GM19438 (cell line): ENCODE data around the gene TPM2.
A peak's percentile ranks its signal among the peaks of the same experiment; 100 is the strongest.

Experiments used
- ATAC-seq: cut with Tn5 transposase; IDR thresholded peaks from one replicate; pipeline ENCODE4 v1.9.1; 2021; ENCODE audit warnings: low read depth; ENCODE audit not compliant: unreplicated experiment

The TPM2 gene

GRCh38 chr9:35689542-35690293 lies at the start of gene TPM2:
Gene TPM2, minus strand, starts transcription at chr9:35689925. Its CDS starts 108 bp downstream, at chr9:35689817.
- ATAC-seq: no peak

GRCh38 chr9:35738924-35739323 lies 49.2 kb upstream of the TPM2 start:
- ATAC-seq: no peak

DNA sequence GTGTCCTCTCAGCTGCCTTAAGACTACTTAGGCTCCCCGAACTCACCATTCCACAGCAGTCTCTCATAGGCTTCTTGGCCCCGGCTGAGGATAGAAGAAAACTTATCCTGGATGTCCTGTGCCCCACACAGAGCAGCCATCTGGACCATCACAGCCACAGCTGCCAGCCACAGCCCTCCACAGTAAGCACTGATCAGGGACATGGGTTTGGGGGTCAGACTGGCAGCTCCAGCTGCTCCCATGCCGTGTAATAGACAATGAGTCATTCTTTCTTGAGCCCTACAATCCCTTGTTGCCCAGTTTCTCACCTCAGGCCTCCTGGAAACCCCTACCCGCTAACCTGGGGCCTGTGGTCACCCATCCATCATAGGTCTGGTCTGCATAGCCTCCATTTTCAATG lies 48.5 kb upstream of the TPM2 start:
- ATAC-seq: no peak

- ATAC-seq: no peak
These were observed 47.4 kb upstream of the TPM2 start for GRCh38 chr9:35737143-35737542.

- no peak for ATAC-seq
These were observed 46.5 kb upstream of the TPM2 start for GRCh38 chr9:35736201-35736633.

DNA sequence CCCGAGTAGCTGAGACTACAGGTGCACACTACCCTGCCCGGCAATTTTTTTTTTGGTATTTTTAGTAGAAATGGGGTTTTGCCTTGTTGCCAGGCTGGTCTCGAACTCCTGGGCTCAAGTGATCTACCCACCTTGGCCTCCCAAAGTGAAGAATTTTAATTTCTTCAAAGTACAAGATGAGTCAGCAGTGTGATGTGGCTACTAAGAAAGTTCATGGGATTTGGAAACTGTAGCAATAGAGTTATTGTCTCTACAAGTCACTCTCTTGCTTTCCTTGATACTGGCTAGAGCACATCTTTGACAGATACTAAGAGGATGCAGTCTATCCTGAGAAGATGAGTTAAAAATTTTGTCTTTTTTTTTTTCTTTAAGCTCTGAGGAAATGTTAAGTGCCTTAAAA lies 44.4 kb upstream of the TPM2 start:
- ATAC-seq: no peak

DNA sequence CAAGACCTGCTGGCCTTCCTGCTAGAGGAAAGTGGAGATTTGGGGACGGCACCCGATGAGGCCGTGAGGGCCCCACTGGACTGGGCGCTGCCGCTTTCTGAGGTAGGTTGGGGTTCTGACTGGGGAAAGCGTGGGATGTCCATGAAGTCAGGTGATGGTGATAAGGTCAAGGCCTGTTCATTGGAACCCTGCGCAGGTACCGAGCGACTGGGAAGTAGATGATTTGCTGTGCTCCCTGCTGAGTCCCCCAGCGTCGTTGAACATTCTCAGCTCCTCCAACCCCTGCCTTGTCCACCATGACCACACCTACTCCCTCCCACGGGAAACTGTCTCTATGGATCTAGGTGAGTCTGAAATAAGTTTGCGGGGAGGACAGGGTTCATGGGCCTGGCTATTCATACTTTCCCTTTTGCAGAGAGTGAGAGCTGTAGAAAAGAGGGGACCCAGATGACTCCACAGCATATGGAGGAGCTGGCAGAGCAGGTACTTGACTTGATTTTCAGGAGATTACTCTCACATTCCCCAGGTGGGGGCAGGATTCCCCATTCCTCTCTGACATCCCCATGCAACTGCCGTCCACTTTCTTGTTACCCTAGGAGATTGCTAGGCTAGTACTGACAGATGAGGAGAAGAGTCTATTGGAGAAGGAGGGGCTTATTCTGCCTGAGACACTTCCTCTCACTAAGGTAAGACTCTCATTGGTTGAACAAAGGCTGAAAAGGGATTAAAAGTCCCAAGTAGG lies 43.2 kb upstream of the TPM2 start:
- no peak for ATAC-seq

DNA sequence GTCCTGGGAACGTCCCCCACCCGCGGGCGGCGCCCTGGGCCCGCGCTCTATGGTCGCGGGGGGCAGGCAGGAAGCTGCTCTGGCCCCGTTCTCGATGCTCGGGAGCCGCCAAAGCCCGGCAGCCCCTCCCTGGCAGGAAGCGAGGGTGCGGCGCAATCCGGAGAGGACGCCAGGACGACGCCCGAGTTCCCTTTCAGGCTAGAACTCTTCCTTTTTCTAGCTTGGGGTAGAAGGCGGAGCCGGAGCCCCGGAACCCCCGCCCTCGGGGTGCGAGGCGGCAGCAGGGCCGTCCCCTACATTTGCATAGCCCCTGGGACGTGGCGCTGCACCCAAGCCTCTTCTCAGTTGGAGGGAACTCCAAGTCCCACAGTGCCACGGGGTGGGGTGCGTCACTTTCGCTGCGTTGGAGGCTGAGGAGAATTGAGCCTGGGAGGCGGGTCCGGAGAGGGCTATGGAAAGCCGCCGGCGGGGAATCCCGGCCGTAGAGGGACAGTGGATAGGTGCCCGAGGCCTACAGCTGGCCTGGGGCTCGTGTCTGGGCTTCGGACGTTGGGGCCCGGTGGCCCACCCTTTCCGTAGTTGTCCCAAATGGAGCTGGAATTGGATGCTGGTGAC lies 42.6 kb upstream of the TPM2 start, which contains the start of the genes CREB3 and TLN1:
TSS of gene CREB3 (plus strand) at position 482 of the 615 bp plus-strand sequence. CDS start at position 589, 107 bp downstream.
TSS of gene TLN1 (minus strand) at position 11 of the 615 bp plus-strand sequence. CDS start 6,501 bp downstream, outside the sequence.
- ATAC-seq: peak; percentile 71

GRCh38 chr9:35731415-35732184 lies 41.9 kb upstream of the TPM2 start:
- no peak for ATAC-seq

DNA sequence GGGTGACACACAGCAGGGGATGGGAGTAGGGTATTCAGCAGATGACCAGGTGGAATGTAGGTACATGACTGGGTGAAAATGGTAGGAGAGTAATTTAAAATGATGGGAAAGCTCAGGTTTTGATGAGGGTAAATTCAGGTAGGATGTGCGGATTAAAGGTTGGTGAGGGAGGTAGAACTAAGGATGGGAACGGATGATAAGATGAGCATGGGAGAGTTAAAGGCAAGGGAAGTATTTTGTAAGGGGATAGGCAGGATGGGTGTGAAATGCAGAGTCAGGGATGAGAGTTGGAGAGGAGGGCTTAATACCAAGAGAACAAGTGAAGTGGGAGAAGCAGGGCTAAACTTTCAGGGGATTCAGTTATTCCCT lies 40.7 kb upstream of the TPM2 start:
- ATAC-seq: no peak

GRCh38 chr9:35729700-35730485 lies 40.2 kb upstream of the TPM2 start:
- no peak for ATAC-seq

DNA sequence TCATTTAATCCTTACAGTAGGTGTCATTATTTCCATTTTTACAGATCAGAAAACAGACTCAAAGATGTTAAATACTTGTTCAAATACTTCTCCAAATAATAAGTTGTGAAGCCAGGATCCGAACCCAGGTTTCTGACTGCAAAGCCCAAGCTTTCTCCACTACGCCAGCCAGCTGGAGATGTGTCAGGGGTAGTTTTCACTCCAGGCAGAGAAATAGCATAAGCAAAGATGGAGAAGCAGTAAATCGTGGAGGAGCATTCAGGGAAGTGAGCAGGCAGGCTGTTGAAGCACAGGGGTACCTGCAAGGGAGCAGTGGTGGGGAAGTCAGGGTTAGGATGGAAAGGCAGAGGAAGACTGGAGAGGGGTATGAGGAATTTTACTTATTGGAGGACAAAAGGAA lies 39.4 kb upstream of the TPM2 start:
- ATAC-seq: no peak

GRCh38 chr9:35728041-35728971 lies 38.6 kb upstream of the TPM2 start:
- no peak for ATAC-seq

DNA sequence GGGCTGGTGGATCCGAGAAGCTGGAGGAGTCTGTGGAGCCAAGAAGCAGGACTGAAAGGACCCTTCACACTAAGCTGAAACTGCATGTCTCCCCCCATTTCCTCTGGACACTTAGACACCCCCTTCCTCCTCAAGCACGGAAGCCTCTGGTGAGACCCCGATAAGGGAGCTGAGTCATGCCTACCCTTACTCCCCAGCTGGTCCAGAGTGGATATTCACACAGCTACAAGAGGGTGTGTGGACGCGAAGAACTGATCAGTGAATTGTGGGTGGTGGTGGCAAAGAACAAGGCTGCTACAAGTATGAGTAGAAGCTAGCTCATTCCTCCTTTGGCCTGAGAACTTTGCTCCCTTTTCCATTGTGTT lies 37.9 kb upstream of the TPM2 start:
- no peak for ATAC-seq

DNA sequence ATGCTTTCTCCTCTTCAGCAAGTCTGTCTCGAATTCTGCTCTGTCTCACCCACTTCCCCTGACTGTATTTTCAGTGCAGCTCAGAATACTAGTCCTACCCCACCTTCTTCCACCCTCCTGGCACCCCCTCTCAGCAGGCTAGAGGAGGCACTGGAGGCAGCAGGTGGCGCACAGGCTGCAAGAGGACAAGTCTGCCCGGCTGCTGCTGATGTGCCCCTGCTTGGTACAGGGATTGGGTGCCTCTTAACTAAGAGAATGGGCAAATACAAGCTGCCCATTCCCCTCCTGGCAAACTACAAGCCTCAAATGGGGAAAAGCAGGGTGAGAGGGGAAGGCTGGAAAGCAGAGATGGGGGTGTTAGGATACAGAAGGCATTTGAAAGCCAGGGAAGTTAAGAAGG lies 37.2 kb upstream of the TPM2 start:
- no peak for ATAC-seq

- ATAC-seq: no peak
These were observed 35.6 kb upstream of the TPM2 start for GRCh38 chr9:35725362-35725761.

- ATAC-seq: no peak
These were observed 34.2 kb upstream of the TPM2 start for GRCh38 chr9:35723908-35724307.

- no peak for ATAC-seq
These were observed 33.7 kb upstream of the TPM2 start for GRCh38 chr9:35723426-35723825.

DNA sequence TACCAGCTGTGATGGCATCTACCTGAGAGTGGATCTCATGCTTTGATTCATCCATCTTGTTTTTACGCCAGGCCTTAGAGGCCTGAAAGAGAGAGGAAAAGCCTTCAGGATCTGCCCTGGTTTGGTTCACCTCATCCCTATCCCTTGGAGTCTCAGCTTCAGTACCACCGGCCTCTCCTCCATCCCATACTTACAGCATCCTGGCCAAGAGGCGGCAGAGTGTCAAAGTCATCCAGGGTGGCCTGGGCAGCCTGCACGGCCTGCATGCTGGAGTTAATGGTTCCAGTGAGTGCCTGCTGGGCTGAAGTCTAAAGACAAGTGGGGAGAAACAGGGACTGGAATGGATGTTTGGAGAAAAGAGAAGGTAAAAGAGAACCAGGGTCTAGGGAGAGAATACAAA lies 29.8 kb upstream of the TPM2 start:
- ATAC-seq: no peak
